Thyroid gland (tissue), 4 donors: Measurements from ENCODE around the gene GRB2.

Source experiments
- POLR2A ChIP-seq, 2 donors: fragments of 450-650 bp; IDR thresholded peaks; one replicate each; pipeline ENCODE4 v1.6.1; 2017; ENCODE audit warnings: antibody characterized with exemption in 2 of 2, mild to moderate bottlenecking in 2 of 2, moderate library complexity in 1 of 2
- TF ChIP-seq, protein P1 (sequence below), 6 experiments: fragments of 200-600 bp in 3 of 6; fragments of 450-650 bp in 3 of 6; sonication (generic) in 3 of 6; IDR thresholded peaks; one replicate each; pipeline ENCODE4 v1.5.1; 2016 to 2019; ENCODE audit warnings: antibody characterized with exemption in 6 of 6, mild to moderate bottlenecking in 2 of 6, inconsistent platforms in 1 of 6, moderate library complexity in 1 of 6

DNA sequence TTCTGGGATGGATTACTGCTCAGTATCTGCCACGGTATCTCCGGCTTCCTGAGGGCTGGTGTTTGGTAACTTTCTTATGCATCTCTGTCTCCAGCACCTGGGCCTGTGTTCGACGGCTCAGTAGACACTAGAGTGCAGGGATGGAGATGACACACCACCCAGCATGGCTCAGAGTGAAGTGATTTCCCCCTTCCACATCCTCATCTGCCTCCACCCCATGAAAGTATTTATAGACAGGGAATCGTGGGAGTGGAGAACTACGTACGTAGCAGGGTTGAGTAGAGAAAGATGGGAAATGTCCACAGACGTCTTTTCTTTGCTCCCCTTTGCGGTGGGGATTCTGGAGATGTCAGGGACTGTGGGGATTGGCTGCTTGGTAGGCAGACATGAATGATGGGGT is 104.4 kb downstream of the GRB2 start:
- TF ChIP-seq, protein P1, sequence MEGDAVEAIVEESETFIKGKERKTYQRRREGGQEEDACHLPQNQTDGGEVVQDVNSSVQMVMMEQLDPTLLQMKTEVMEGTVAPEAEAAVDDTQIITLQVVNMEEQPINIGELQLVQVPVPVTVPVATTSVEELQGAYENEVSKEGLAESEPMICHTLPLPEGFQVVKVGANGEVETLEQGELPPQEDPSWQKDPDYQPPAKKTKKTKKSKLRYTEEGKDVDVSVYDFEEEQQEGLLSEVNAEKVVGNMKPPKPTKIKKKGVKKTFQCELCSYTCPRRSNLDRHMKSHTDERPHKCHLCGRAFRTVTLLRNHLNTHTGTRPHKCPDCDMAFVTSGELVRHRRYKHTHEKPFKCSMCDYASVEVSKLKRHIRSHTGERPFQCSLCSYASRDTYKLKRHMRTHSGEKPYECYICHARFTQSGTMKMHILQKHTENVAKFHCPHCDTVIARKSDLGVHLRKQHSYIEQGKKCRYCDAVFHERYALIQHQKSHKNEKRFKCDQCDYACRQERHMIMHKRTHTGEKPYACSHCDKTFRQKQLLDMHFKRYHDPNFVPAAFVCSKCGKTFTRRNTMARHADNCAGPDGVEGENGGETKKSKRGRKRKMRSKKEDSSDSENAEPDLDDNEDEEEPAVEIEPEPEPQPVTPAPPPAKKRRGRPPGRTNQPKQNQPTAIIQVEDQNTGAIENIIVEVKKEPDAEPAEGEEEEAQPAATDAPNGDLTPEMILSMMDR (IDR thresholded peaks at IDR 0.05), result no peak
- TF ChIP-seq POLR2A (IDR thresholded peaks at IDR 0.05), result no peak
